CD4-positive, alpha-beta T cell (primary cell): ENCODE results near the gene CDKN3. TPM values are rescaled to one million over a fixed set of nuclear protein-coding genes. Genes with fewer than 3 reads are reported as not detected.

ENCODE experiments used
- ATAC-seq: fragments of 200-7000 bp; cut with Tn5 transposase; one replicate; pipeline ENCODE4 v1.10.0; 2022; ENCODE audit warnings: mild to moderate bottlenecking; ENCODE audit not compliant: poor library complexity
- CTCF ChIA-PET: fragments of 350-600 bp; sonication (Branson Sonifier 250); formaldehyde crosslinking; loops from one replicate; lab custom pipeline; 2021; ENCODE audit warnings: antibody characterized with exemption, inconsistent platforms; lab: Charles Lee
- POLR2A ChIA-PET: fragments of 350-600 bp; sonication (Branson Sonifier 250); formaldehyde crosslinking; loops from one replicate; lab custom pipeline; 2021; ENCODE audit warnings: antibody characterized with exemption, inconsistent platforms; lab: Charles Lee
- DNase-seq, 14 experiments: peaks; one replicate each; pipeline ENCODE4 v3.0.0-alpha.2; 2013 to 2020; ENCODE audit warnings: mixed read lengths in 2 of 14
- H3K27ac ChIP-seq, 2 donors: one replicate each; pipeline versions ENCODE4 v1.5.1 to v1.7.0; 2013; ENCODE audit warnings: low read length in 2 of 2, low read depth in 1 of 2, mild to moderate bottlenecking in 1 of 2
- H3K27me3 ChIP-seq, 2 experiments: 1 replicate in 1 of 2; 2 replicates in 1 of 2; pipeline versions ENCODE4 v1.6.1 to v1.7.0; 2013; ENCODE audit warnings: low read length in 2 of 2, control low read depth in 1 of 2, mild to moderate bottlenecking in 1 of 2, moderate library complexity in 1 of 2; ENCODE audit not compliant: insufficient read depth in 2 of 2, control insufficient read depth in 1 of 2
- H3K36me3 ChIP-seq: one replicate; pipeline ENCODE4 v1.6.1; 2013; ENCODE audit warnings: low read length, control low read depth; ENCODE audit not compliant: insufficient read depth
- H3K4me1 ChIP-seq: one replicate; pipeline ENCODE4 v1.6.1; 2013; ENCODE audit warnings: low read length, control low read depth; ENCODE audit not compliant: insufficient read depth
- H3K4me3 ChIP-seq: one replicate; pipeline ENCODE4 v1.5.1; 2013; ENCODE audit warnings: mild to moderate bottlenecking, low read length, moderate library complexity
- H3K9me3 ChIP-seq, 2 experiments: 1 replicate in 1 of 2; 2 replicates in 1 of 2; pipeline versions ENCODE4 v1.6.1 to v1.7.0; 2013; ENCODE audit warnings: low read length in 2 of 2, mild to moderate bottlenecking in 2 of 2, control low read depth in 1 of 2, moderate library complexity in 1 of 2; ENCODE audit not compliant: control insufficient read depth in 1 of 2, insufficient read depth in 1 of 2
- H3K27ac Mint-ChIP-seq: one replicate; pipeline ENCODE4 v1.8.0; 2020; ENCODE audit warnings: mixed read lengths
- H3K27me3 Mint-ChIP-seq: one replicate; pipeline ENCODE4 v1.8.0; 2021; ENCODE audit warnings: mixed read lengths
- H3K36me3 Mint-ChIP-seq: one replicate; pipeline ENCODE4 v1.8.0; 2021; ENCODE audit warnings: low read depth, mixed read lengths
- H3K4me1 Mint-ChIP-seq: one replicate; pipeline ENCODE4 v1.8.0; 2021; ENCODE audit warnings: low read depth, mixed read lengths
- H3K4me3 Mint-ChIP-seq: one replicate; pipeline ENCODE4 v1.8.0; 2020; ENCODE audit warnings: mild to moderate bottlenecking, mixed read lengths
- H3K9me3 Mint-ChIP-seq: one replicate; pipeline ENCODE4 v1.8.0; 2020; ENCODE audit warnings: mixed read lengths
- intact Hi-C, 2 experiments: fragments of 100-400 bp; cut with DNase I in 1 of 2; cut with micrococcal nuclease in 1 of 2; formaldehyde crosslinking; loops; one replicate each; pipeline versions ENCODE4 v1.15.1 to v1.9.0; 2023 to 2025; cut with DNase I, micrococcal nuclease
- polyA plus RNA-seq, 2 donors: library from polyadenylated mRNA; unstranded; fragments of 120-200 nt; gene quantifications; one replicate each; pipeline ENCODE4 v1.2.1, GENCODE V29; 2013
- total RNA-seq, 174 experiments: library from RNA in 2 of 174; stranded (reverse) in 2 of 174; gene quantifications; one replicate each; pipeline ENCODE4 v1.2.3 and lab custom pipeline; 2021 to 2026
- TF ChIP-seq, protein P1 (sequence below): fragments of 200-600 bp; IDR thresholded peaks from one replicate; pipeline ENCODE4 v1.8.0; 2022; ENCODE audit warnings: antibody characterized with exemption, mild to moderate bottlenecking

Gene CDKN3, protein sequence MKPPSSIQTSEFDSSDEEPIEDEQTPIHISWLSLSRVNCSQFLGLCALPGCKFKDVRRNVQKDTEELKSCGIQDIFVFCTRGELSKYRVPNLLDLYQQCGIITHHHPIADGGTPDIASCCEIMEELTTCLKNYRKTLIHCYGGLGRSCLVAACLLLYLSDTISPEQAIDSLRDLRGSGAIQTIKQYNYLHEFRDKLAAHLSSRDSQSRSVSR
- total RNA-seq = 1 to 10 TPM in 1 of 2 experiments, under 1 TPM in 1; 0.61 to 1.4 TPM
- 2.8 TPM for polyA plus RNA-seq (2013, experiment 1 of 2)
- polyA plus RNA-seq (2013, experiment 2 of 2) = 4.9 TPM
- total RNA-seq (lab: John Stamatoyannopoulos, UW) = 0.12 to 47.1 (median 0.93) reads per million in 172 experiments

DNA sequence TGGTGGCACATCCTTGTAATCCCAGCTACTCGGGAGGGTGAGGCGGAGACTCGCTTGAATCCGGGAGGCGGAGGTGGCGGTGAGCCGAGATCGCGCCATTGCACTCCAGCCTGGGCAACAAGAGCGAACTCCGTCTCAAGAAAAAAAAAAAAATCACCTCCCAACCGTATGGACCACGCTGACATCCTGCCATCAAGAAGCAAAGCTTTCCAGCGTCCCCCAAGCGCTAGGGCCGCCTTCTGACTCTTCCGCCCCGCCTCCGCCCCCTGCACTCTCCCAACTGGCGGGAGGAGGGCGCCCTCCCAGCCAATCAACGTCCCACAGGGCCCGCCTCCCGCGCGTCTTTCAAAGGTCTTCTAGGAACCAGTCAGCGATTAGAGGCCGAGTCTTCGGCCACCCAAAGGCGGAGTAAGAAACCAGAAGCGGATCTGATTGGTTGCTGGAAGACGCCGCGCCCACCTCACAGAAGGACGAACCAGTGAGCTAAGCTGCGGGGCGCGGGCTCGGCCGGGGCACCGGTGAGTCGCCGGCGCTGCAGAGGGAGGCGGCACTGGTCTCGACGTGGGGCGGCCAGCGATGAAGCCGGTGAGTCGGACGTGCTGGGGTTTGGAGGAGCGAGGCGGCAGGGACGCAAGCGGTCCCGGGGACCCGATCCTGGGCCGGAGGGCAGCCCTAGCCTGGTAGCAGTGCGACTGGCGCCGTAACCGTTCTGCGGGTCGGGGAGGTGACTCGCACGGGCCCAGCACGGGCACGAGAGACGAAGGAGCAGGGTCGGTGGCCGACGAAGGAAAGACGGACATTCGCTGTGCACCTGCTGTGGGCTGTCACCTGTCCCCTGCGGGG is at the start of gene CDKN3:
Gene CDKN3 (plus strand): TSS at position 515 of the 843 bp plus-strand sequence. CDS start 62 bp downstream, at position 577.
- TF ChIP-seq, protein P1, sequence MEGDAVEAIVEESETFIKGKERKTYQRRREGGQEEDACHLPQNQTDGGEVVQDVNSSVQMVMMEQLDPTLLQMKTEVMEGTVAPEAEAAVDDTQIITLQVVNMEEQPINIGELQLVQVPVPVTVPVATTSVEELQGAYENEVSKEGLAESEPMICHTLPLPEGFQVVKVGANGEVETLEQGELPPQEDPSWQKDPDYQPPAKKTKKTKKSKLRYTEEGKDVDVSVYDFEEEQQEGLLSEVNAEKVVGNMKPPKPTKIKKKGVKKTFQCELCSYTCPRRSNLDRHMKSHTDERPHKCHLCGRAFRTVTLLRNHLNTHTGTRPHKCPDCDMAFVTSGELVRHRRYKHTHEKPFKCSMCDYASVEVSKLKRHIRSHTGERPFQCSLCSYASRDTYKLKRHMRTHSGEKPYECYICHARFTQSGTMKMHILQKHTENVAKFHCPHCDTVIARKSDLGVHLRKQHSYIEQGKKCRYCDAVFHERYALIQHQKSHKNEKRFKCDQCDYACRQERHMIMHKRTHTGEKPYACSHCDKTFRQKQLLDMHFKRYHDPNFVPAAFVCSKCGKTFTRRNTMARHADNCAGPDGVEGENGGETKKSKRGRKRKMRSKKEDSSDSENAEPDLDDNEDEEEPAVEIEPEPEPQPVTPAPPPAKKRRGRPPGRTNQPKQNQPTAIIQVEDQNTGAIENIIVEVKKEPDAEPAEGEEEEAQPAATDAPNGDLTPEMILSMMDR = no peak
- no peaks in the 10 kb centered on the region for H3K9me3 Mint-ChIP-seq

DNA sequence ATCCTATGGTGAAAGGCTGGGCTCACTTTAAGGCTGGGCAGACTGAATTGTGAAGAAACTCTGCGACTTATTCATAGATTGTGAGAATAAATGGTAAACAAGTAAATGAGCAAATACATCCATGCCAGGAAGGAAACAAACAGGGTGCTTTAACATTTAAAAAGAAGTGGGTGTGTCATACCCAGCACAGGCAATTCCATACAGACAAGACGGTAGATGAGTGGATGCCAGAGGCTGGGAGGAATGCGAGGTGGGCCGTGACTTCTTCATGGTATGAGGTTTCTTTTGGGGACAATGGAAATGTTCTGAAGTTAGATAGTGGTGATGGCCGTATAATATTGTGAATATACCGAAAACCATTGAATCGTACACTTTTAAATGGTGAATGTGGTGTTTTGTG is 49.8 kb upstream of the CDKN3 start:
- TF ChIP-seq, protein P1 = no peak
- CTCF ChIA-PET = no interaction called here
- Histone ChIP-seq H3K4me1 (no peaks in the 10 kb centered on the region), H3K36me3 (no peaks in the 10 kb centered on the region), H3K27me3 (no peaks in the 10 kb centered on the region), H3K27ac (no peak overlapping the region), H3K9me3 (no peaks in the 10 kb centered on the region), H3K4me3 (no peak overlapping the region)
- Mint-ChIP-seq H3K27me3 (peaks cover 10% of the 10 kb centered on the region), H3K27ac (no peak overlapping the region), H3K4me3 (no peak overlapping the region), H3K36me3 (no peaks in the 10 kb centered on the region), H3K4me1 (no peaks in the 10 kb centered on the region), H3K9me3 (no peaks in the 10 kb centered on the region)
- intact Hi-C loops = loop anchor here in 1 of 2 experiments (10.0 kb wide), 1 partner anchor 1052 kb away; no protein-coding TSS in a partner anchor
- DNase-seq = no peak
- POLR2A ChIA-PET = no interaction called here
- no peak for ATAC-seq

More for the DNA sequence above, at the start of gene CDKN3:
- DNase-seq (peak; percentile 92 to 99 (median 96)), ATAC-seq (peak; percentile 95)
- intact Hi-C loops = loop anchor here (1.0 to 10.0 kb wide), 8 partner anchors 44 to 876 kb away; partner anchors contain the start of genes CGRRF1 (in 2 of the 2), CNIH1 (in 1 of the 2), FBXO34 (in 1 of the 2) and MAPK1IP1L (in 1 of the 2)
- CTCF ChIA-PET = interaction anchor here (0.7 to 1.7 kb wide), 9 partner anchors 8 to 377 kb away, joined by 3 to 7 read pairs (median 4); partner anchors contain the start of gene CGRRF1
- Mint-ChIP-seq H3K36me3 (no peaks in the 10 kb centered on the region), H3K27me3 (no peaks in the 10 kb centered on the region), H3K4me1 (peaks cover 17% of the 10 kb centered on the region), H3K27ac (peak within 1 kb of the TSS; percentile 47), H3K4me3 (peak within 1 kb of the TSS; percentile 87)
- POLR2A ChIA-PET = interaction anchor here (1.0 to 1.4 kb wide), 10 partner anchors 9 to 675 kb away, joined by 3 to 6 read pairs (median 3); partner anchors contain the start of genes CGRRF1, CNIH1 and GMFB
- Histone ChIP-seq H3K4me3 (peak within 1 kb of the TSS; percentile 88), H3K27ac (no peak within 1 kb of the TSS), H3K36me3 (no peaks in the 10 kb centered on the region), H3K9me3 (no peaks in the 10 kb centered on the region), H3K27me3 (no peaks in the 10 kb centered on the region), H3K4me1 (peaks cover 20% of the 10 kb centered on the region)

DNA sequence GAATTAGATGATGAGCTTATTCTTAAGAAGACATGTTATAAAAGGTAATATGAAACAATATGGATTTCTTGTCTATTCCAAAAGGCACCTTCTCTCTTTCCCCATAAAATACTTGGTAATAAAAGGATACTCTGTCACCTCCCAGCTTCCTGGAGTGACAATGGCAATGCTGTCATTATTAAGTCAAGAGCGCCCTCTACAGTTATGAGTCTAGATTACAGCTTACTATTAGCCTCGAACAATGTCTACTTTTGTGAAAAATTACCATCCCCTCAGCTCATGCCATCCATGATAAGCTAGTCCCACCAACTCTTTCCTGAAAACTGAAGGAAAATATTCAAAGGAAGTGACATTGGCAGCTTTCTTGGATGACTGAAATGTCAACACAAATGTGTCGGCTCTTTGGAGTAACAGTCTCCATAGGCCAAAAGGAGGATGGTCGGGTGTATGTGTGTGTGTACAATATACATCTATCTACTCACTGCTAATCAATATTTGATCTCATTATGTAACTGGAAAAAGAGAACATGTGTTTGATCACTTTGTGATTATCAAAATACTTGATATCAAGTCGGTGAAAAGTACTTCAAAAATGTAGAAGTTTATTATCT is 48.7 kb upstream of the CDKN3 start:
- Mint-ChIP-seq H3K4me3 (no peak overlapping the region), H3K36me3 (no peaks in the 10 kb centered on the region), H3K9me3 (no peaks in the 10 kb centered on the region), H3K4me1 (peaks cover 3% of the 10 kb centered on the region), H3K27me3 (peaks cover 10% of the 10 kb centered on the region), H3K27ac (no peak overlapping the region)
- H3K4me1 ChIP-seq = no peaks in the 10 kb centered on the region
- DNase-seq = peak in 3 of 14 experiments; percentile 38 to 39 (median 39)
- no peak for ATAC-seq
- no peak overlapping the region for H3K27ac ChIP-seq
- intact Hi-C loops = loop anchor here in 1 of 2 experiments (10.0 kb wide), 1 partner anchor 1053 kb away; no protein-coding TSS in a partner anchor
- no peaks in the 10 kb centered on the region for H3K36me3 ChIP-seq
- TF ChIP-seq, protein P1 = peak; percentile 38
- CTCF ChIA-PET = interaction anchor here (1.3 to 1.7 kb wide), 2 partner anchors 11 to 161 kb away, joined by 3 to 4 read pairs; no protein-coding TSS in a partner anchor
- H3K9me3 ChIP-seq = no peaks in the 10 kb centered on the region
- H3K4me3 ChIP-seq = no peak overlapping the region
- POLR2A ChIA-PET = interaction anchor here (1.0 kb wide), 1 partner anchor 48 kb away, joined by 3 read pairs; no protein-coding TSS in a partner anchor
- no peaks in the 10 kb centered on the region for H3K27me3 ChIP-seq
